Effector CD8-positive, alpha-beta T cell (primary cell): ENCODE results near the gene AKAP13.

ENCODE experiments used
- DNase-seq: peaks from one replicate; lab custom pipeline; 2025; lab: John Stamatoyannopoulos, UW

Gene AKAP13

GRCh38 chr15:85702321-85703101 is 322.1 kb downstream of the AKAP13 start:
- no peak for DNase-seq

- DNase-seq = no peak
Measured at GRCh38 chr15:85704066-85704465, 323.7 kb downstream of the AKAP13 start.

- DNase-seq = no peak
Measured at GRCh38 chr15:85704720-85705429, 324.5 kb downstream of the AKAP13 start.

GRCh38 chr15:85706779-85707518 is 326.5 kb downstream of the AKAP13 start:
- no peak for DNase-seq

- no peak for DNase-seq
Measured at GRCh38 chr15:85707519-85708338, 327.3 kb downstream of the AKAP13 start.

- DNase-seq = no peak
Measured at GRCh38 chr15:85708402-85708941, 328.1 kb downstream of the AKAP13 start.

- DNase-seq = no peak
Measured at GRCh38 chr15:85709250-85709649, 328.8 kb downstream of the AKAP13 start.

- no peak for DNase-seq
Measured at GRCh38 chr15:85710340-85710842, 330.0 kb downstream of the AKAP13 start.

GRCh38 chr15:85711580-85712192 is 331.3 kb downstream of the AKAP13 start:
- no peak for DNase-seq

- no peak for DNase-seq
Measured at GRCh38 chr15:85716261-85716660, 335.9 kb downstream of the AKAP13 start.

- no peak for DNase-seq
Measured at GRCh38 chr15:85717212-85717611, 336.8 kb downstream of the AKAP13 start.

- no peak for DNase-seq
Measured at GRCh38 chr15:85718271-85718971, 338.0 kb downstream of the AKAP13 start.

GRCh38 chr15:85718981-85719380 is 338.6 kb downstream of the AKAP13 start:
- DNase-seq = no peak

- DNase-seq = no peak
Measured at GRCh38 chr15:85722374-85723152, 342.2 kb downstream of the AKAP13 start.

- no peak for DNase-seq
Measured at GRCh38 chr15:85723960-85724945, 343.9 kb downstream of the AKAP13 start.

GRCh38 chr15:85725019-85725418 is 344.6 kb downstream of the AKAP13 start:
- no peak for DNase-seq

- no peak for DNase-seq
Measured at GRCh38 chr15:85725564-85725963, 345.2 kb downstream of the AKAP13 start.

- no peak for DNase-seq
Measured at GRCh38 chr15:85726454-85726853, 346.1 kb downstream of the AKAP13 start.
